Caco-2 (cell line): ENCODE measurements around the gene TAGLN. TPM values are rescaled to one million over a fixed set of nuclear protein-coding genes. Genes with fewer than 3 reads are reported as not detected.

Source experiments
- Bru-seq: library from RNA; stranded (reverse); fragments of 400-500 nt; gene quantifications from one replicate; lab custom pipeline; 2021; lab: Mats Ljungman, UMichigan
- BruChase-seq, 2 experiments: library from RNA; stranded (reverse); fragments of 400-500 nt; gene quantifications; one replicate each; lab custom pipeline; 2021; lab: Mats Ljungman, UMichigan
- BruUV-seq: library from RNA; stranded (reverse); fragments of 400-500 nt; replicated peaks from 2 replicates; lab custom pipeline; 2021; lab: Mats Ljungman, UMichigan
- CTCF ChIA-PET: fragments of 300-600 bp; sonication (Branson Sonifier 250); formaldehyde crosslinking; loops from one replicate; lab custom pipeline; 2022; ENCODE audit warnings: antibody characterized with exemption; lab: Charles Lee
- POLR2A ChIA-PET: fragments of 300-600 bp; sonication (Branson Sonifier 250); formaldehyde crosslinking; loops from one replicate; lab custom pipeline; 2022; ENCODE audit warnings: antibody characterized with exemption; lab: Charles Lee
- DNase-seq, 2 experiments: peaks; one replicate each; pipeline versions ENCODE4 v3.0.0 to v3.0.0-alpha.2; 2020 to 2022
- H3K27me3 ChIP-seq: replicated peaks from 2 replicates; pipeline ENCODE4 v1.6.0; 2011; ENCODE audit warnings: low read length; ENCODE audit not compliant: control insufficient read depth, insufficient read depth
- H3K36me3 ChIP-seq: 2 replicates; pipeline ENCODE4 v1.5.1; 2011; ENCODE audit warnings: low read length; ENCODE audit not compliant: control insufficient read depth, insufficient read depth
- H3K4me1 ChIP-seq: fragments of 250-450 bp; sonication (Bioruptor Pico); 2 replicates; pipeline ENCODE4 v1.5.1; 2020; ENCODE audit warnings: mild to moderate bottlenecking
- H3K4me3 ChIP-seq: 2 replicates; pipeline ENCODE4 v1.5.1; 2011; ENCODE audit warnings: low read depth, mild to moderate bottlenecking, control low read depth, low read length
- H3K9me3 ChIP-seq: fragments of 250-450 bp; sonication (Bioruptor Pico); 2 replicates; pipeline ENCODE4 v1.5.1; 2020; ENCODE audit warnings: mild to moderate bottlenecking, moderate library complexity
- H3K27ac Mint-ChIP-seq: one replicate; pipeline ENCODE4 v1.8.0; 2022; ENCODE audit warnings: mixed read lengths; ENCODE audit not compliant: unreplicated experiment
- H3K27me3 Mint-ChIP-seq: one replicate; pipeline ENCODE4 v1.8.0; 2022; ENCODE audit warnings: mixed read lengths; ENCODE audit not compliant: insufficient read depth, unreplicated experiment
- H3K36me3 Mint-ChIP-seq: one replicate; pipeline ENCODE4 v1.8.0; 2022; ENCODE audit warnings: mild to moderate bottlenecking, mixed read lengths; ENCODE audit not compliant: insufficient read depth, unreplicated experiment
- H3K4me1 Mint-ChIP-seq: one replicate; pipeline ENCODE4 v1.8.0; 2022; ENCODE audit warnings: low read depth, mixed read lengths; ENCODE audit not compliant: unreplicated experiment
- H3K4me3 Mint-ChIP-seq: one replicate; pipeline ENCODE4 v1.8.0; 2022; ENCODE audit warnings: mild to moderate bottlenecking, moderate library complexity, mixed read lengths; ENCODE audit not compliant: unreplicated experiment
- H3K9me3 Mint-ChIP-seq: one replicate; pipeline ENCODE4 v1.8.0; 2022; ENCODE audit warnings: mixed read lengths; ENCODE audit not compliant: unreplicated experiment
- intact Hi-C: fragments of 100-400 bp; cut with micrococcal nuclease; formaldehyde crosslinking; loops from one replicate; pipeline ENCODE4 v1.10.0; 2022; ENCODE audit not compliant: unreplicated experiment
- long read RNA-seq: library from polyadenylated mRNA; stranded (forward); transcript quantifications from one replicate; pipeline ENCODE4 v2.0.0, GENCODE V29; 2022
- total RNA-seq: library from RNA; stranded (reverse); gene quantifications from 2 replicates; pipeline ENCODE4 v1.2.3, GENCODE V29; 2022
- TF ChIP-seq, protein P1 (sequence below), 2 experiments: fragments of 200-600 bp in 1 of 2; IDR thresholded peaks; 1 replicate in 1 of 2; 2 replicates in 1 of 2; pipeline versions ENCODE4 v1.5.1 to v1.8.0; 2011 to 2022; ENCODE audit warnings: antibody characterized with exemption in 1 of 2, control low read depth in 1 of 2, inconsistent platforms in 1 of 2, low read depth in 1 of 2, low read length in 1 of 2, mild to moderate bottlenecking in 1 of 2, moderate library complexity in 1 of 2; ENCODE audit not compliant: insufficient read depth in 1 of 2, severe bottlenecking in 1 of 2, unreplicated experiment in 1 of 2

TAGLN gene
- 303 and 588 TPM in 2 replicates for total RNA-seq
- Bru-seq, nascent RNA = percentile 81 among the genes with signal in this experiment
- BruChase-seq, experiment 1, labeled RNA remaining after a 2-hour chase = percentile 82 among the genes with signal in this experiment
- percentile 93 among the genes with signal in this experiment for BruChase-seq, experiment 2, labeled RNA remaining after a 6-hour chase
- long read RNA-seq, transcript TAGLN-202 (5 exons, 928 nt) = major isoform, 771 of 817 reads
- long read RNA-seq, transcript TAGLN-207 (4 exons, 2,166 nt) = minor isoform, 16 of 817 reads
- long read RNA-seq, partial matches to known transcripts = 16 of 817 reads
- long read RNA-seq, other reads (novel, unspliced or antisense) = 13 of 817 reads

DNA sequence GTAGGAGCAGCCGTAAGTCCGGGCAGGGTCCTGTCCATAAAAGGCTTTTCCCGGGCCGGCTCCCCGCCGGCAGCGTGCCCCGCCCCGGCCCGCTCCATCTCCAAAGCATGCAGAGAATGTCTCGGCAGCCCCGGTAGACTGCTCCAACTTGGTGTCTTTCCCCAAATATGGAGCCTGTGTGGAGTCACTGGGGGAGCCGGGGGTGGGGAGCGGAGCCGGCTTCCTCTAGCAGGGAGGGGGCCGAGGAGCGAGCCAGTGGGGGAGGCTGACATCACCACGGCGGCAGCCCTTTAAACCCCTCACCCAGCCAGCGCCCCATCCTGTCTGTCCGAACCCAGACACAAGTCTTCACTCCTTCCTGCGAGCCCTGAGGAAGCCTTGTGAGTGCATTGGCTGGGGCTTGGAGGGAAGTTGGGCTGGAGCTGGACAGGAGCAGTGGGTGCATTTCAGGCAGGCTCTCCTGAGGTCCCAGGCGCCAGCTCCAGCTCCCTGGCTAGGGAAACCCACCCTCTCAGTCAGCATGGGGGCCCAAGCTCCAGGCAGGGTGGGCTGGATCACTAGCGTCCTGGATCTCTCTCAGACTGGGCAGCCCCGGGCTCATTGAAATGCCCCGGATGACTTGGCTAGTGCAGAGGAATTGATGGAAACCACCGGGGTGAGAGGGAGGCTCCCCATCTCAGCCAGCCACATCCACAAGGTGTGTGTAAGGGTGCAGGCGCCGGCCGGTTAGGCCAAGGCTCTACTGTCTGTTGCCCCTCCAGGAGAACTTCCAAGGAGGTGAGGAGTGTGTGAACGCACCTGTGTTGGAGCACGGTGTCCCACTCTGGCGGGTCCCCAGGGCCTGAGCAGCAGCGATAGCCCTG, at the start of gene TAGLN:
Gene TAGLN, plus strand, starts transcription at position 318 of the 863 bp plus-strand sequence. CDS start 3,644 bp downstream, outside the sequence.
- Mint-ChIP-seq H3K27ac (peak within 1 kb of the TSS; percentile 86), H3K4me3 (peak within 1 kb of the TSS; percentile 72), H3K9me3 (no peaks in the 10 kb centered on the region), H3K36me3 (peaks cover 42% of the 10 kb centered on the region), H3K27me3 (no peaks in the 10 kb centered on the region), H3K4me1 (peaks cover 34% of the 10 kb centered on the region)
- TF ChIP-seq, protein P1, sequence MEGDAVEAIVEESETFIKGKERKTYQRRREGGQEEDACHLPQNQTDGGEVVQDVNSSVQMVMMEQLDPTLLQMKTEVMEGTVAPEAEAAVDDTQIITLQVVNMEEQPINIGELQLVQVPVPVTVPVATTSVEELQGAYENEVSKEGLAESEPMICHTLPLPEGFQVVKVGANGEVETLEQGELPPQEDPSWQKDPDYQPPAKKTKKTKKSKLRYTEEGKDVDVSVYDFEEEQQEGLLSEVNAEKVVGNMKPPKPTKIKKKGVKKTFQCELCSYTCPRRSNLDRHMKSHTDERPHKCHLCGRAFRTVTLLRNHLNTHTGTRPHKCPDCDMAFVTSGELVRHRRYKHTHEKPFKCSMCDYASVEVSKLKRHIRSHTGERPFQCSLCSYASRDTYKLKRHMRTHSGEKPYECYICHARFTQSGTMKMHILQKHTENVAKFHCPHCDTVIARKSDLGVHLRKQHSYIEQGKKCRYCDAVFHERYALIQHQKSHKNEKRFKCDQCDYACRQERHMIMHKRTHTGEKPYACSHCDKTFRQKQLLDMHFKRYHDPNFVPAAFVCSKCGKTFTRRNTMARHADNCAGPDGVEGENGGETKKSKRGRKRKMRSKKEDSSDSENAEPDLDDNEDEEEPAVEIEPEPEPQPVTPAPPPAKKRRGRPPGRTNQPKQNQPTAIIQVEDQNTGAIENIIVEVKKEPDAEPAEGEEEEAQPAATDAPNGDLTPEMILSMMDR (IDR thresholded peaks at IDR 0.05; ENCODE audit: insufficient read depth in 1 of 2, low read depth in 1 of 2, low read length in 1 of 2, severe bottlenecking in 1 of 2, unreplicated experiment in 1 of 2) = no peak
- CTCF ChIA-PET = interaction anchor here (1.0 kb wide), 1 partner anchor 27 kb away, joined by 3 read pairs; no protein-coding TSS in a partner anchor
- Histone ChIP-seq H3K4me1 (peaks cover 37% of the 10 kb centered on the region), H3K9me3 (no peaks in the 10 kb centered on the region), H3K36me3 (no peaks in the 10 kb centered on the region), H3K4me3 (peak within 1 kb of the TSS; percentile 20), H3K27me3 (no peaks in the 10 kb centered on the region)
- POLR2A ChIA-PET = interaction anchor here (0.9 to 1.6 kb wide), 2 partner anchors 21 to 55 kb away, joined by 3 to 6 read pairs; partner anchors contain the start of genes PAFAH1B2 and SIDT2
- TSS peak; percentile 59 for BruUV-seq
- peak; percentile 89 for DNase-seq
- intact Hi-C loops = loop anchor here (1.0 to 2.0 kb wide), 2 partner anchors 21 to 28 kb away; partner anchors contain the start of gene SIDT2

GRCh38 chr11:117152066-117152465, 47.1 kb upstream of the TAGLN start:
- Histone ChIP-seq H3K4me1 (no peaks in the 10 kb centered on the region; the same call in 1 of the 2 replicates), H3K4me3 (no peak overlapping the region), H3K36me3 (peaks cover 3% of the 10 kb centered on the region; the same call in 1 of the 2 replicates), H3K9me3 (no peaks in the 10 kb centered on the region), H3K27me3 (no peaks in the 10 kb centered on the region)
- CTCF ChIA-PET = interaction anchor here (0.8 kb wide), 1 partner anchor 28 kb away, joined by 3 read pairs; no protein-coding TSS in a partner anchor
- Mint-ChIP-seq H3K4me1 (no peaks in the 10 kb centered on the region), H3K27me3 (no peaks in the 10 kb centered on the region), H3K9me3 (no peaks in the 10 kb centered on the region), H3K27ac (no peak overlapping the region), H3K4me3 (no peak overlapping the region), H3K36me3 (peaks cover 93% of the 10 kb centered on the region)
- no peak for DNase-seq
- intact Hi-C loops = no loop called here
- TF ChIP-seq, protein P1 (IDR thresholded peaks at IDR 0.05; ENCODE audit: insufficient read depth in 1 of 2, low read depth in 1 of 2, low read length in 1 of 2, severe bottlenecking in 1 of 2, unreplicated experiment in 1 of 2) = no peak
- POLR2A ChIA-PET = no interaction called here
- BruUV-seq = no TSS peak

GRCh38 chr11:117154468-117154867, 44.7 kb upstream of the TAGLN start:
- H3K27ac Mint-ChIP-seq = no peak overlapping the region
- peaks cover 92% of the 10 kb centered on the region for H3K36me3 Mint-ChIP-seq
- H3K4me3 Mint-ChIP-seq = no peak overlapping the region
- peaks cover 3% of the 10 kb centered on the region; the same call in 1 of the 2 replicates for H3K36me3 ChIP-seq
- no peaks in the 10 kb centered on the region for H3K9me3 ChIP-seq
- H3K4me1 ChIP-seq = no peaks in the 10 kb centered on the region
- CTCF ChIA-PET = interaction anchor here (0.6 kb wide), 1 partner anchor 257 kb away, joined by 3 read pairs; no protein-coding TSS in a partner anchor
- BruUV-seq = no TSS peak
- no peaks in the 10 kb centered on the region for H3K4me1 Mint-ChIP-seq
- no peak for DNase-seq
- POLR2A ChIA-PET = interaction anchor here (0.6 kb wide), 1 partner anchor 24 kb away, joined by 3 read pairs; the partner anchor contains the start of gene SIDT2
- no peaks in the 10 kb centered on the region for H3K27me3 ChIP-seq
- no peak overlapping the region for H3K4me3 ChIP-seq
- intact Hi-C loops = no loop called here
- no peaks in the 10 kb centered on the region for H3K9me3 Mint-ChIP-seq
- TF ChIP-seq, protein P1 (IDR thresholded peaks at IDR 0.05; ENCODE audit: insufficient read depth in 1 of 2, low read depth in 1 of 2, low read length in 1 of 2, severe bottlenecking in 1 of 2, unreplicated experiment in 1 of 2) = no peak
- H3K27me3 Mint-ChIP-seq = no peaks in the 10 kb centered on the region
